ENCODE data around the gene PTPRE.
A peak's percentile ranks its signal among the peaks of the same experiment; 100 is the strongest.

PTPRE gene

GRCh38 chr10:128027306-128027705 lies 120.4 kb downstream of the PTPRE start:
- TF ChIP-seq TAF1 (IDR thresholded peaks at IDR 0.05; ENCODE audit: low read depth, low read length): no peak
- TF ChIP-seq PAX5 (IDR thresholded peaks at IDR 0.05; ENCODE audit: insufficient read depth, low read length, severe bottlenecking): no peak
- TF ChIP-seq POLR2A (IDR thresholded peaks at IDR 0.05; ENCODE audit: low read depth, low read length): no peak
- no peak for TF ChIP-seq SPI1 (IDR thresholded peaks at IDR 0.05; ENCODE audit: low read depth, low read length)
- no peak for TF ChIP-seq POU2F2 (IDR thresholded peaks at IDR 0.05; ENCODE audit: low read depth, low read length)
- no peak for TF ChIP-seq POLR2AphosphoS5 (IDR thresholded peaks at IDR 0.05; ENCODE audit: low read depth, low read length)
- no peak for FAIRE-seq
- DNase-seq (ENCODE audit: insufficient read length, low spot score): no peak

DNA sequence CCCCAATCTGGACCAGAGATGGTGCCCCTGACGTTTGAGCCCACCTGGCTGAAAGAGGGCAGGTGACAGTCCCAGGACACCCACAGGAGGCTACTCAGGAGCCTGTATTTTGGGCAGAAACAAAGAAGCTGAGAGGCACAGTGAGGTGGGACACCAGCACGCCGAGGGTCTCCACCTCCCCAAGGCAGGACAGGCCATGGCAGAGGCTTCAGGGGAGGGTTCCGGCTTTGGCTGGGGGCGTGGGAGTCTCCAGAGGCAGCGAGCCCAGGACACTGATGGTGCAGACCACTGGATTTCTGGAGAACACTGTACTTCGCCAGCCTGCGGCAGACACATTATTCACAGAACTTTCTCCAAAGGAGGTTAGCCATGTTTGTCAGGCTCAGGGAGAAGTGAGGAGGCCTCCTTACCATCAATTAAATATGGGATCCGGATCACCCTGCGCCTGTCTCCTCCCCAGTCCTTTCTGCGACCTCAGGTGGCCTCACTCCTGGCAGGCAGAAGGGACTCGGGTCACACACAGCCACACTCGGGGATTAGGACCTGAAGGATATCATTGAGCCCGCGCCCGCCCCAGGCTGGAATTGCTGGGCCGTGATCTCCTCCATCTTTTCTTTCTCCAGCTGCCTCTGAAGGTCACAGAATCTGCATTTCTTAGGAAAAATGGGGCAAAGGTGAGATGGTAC lies 121.1 kb downstream of the PTPRE start:
- TF ChIP-seq POLR2AphosphoS5 (IDR thresholded peaks at IDR 0.05; ENCODE audit: low read depth, low read length) (no peak), POU2F2 (IDR thresholded peaks at IDR 0.05; ENCODE audit: low read depth, low read length) (no peak), POLR2A (IDR thresholded peaks at IDR 0.05; ENCODE audit: low read depth, low read length) (no peak), TAF1 (IDR thresholded peaks at IDR 0.05; ENCODE audit: low read depth, low read length) (no peak), PAX5 (IDR thresholded peaks at IDR 0.05; ENCODE audit: insufficient read depth, low read length, severe bottlenecking) (no peak), SPI1 (IDR thresholded peaks at IDR 0.05; ENCODE audit: low read depth, low read length) (no peak)
- no peak for FAIRE-seq
- no peak for DNase-seq (ENCODE audit: insufficient read length, low spot score)

DNA sequence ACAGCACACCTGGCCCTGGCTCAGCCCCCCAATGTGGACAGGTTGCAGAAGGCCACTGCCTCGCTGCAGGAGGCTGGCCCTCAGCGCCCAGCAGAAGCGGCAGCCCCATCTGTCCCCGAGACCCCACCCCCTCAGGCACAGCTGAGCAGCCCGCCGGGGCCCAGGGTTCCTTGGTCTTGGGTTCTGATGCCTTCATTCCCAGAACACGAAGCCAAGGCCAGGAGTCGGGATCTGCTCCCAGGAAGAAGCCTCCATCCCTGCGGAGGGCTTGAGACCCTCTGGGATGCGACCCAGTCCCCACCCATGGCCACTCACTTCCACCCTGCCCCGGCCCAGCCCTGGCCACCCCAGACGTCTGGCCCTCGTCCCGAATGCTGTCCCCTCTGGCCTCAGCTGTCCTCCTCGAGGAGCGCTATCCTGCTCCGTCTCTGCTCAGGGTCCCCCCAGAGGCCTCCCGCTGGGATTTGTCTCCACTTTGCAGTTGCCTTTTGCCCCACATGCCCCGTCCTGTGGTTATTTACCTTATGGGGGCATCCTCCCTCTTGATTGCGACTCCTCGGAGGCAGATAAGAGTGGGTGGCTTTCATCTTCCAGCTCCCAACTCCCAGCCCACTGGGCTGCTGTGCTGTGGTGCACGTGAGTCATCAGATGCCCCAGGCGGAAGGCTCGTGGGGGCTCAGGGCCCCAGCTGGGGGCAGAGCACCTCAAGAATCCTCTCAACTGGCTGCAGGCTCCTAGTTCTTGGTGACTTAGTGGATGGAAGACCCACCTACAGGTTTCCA lies 121.8 kb downstream of the PTPRE start:
- DNase-seq (ENCODE audit: insufficient read length, low spot score) (no peak), FAIRE-seq (no peak)
- TF ChIP-seq POLR2AphosphoS5 (IDR thresholded peaks at IDR 0.05; ENCODE audit: low read depth, low read length) (no peak), TAF1 (IDR thresholded peaks at IDR 0.05; ENCODE audit: low read depth, low read length) (no peak), SPI1 (IDR thresholded peaks at IDR 0.05; ENCODE audit: low read depth, low read length) (no peak), PAX5 (IDR thresholded peaks at IDR 0.05; ENCODE audit: insufficient read depth, low read length, severe bottlenecking) (no peak), POU2F2 (IDR thresholded peaks at IDR 0.05; ENCODE audit: low read depth, low read length) (no peak), POLR2A (IDR thresholded peaks at IDR 0.05; ENCODE audit: low read depth, low read length) (no peak)

GRCh38 chr10:128029290-128029651 lies 122.4 kb downstream of the PTPRE start:
- FAIRE-seq: no peak
- no peak for DNase-seq (ENCODE audit: insufficient read length, low spot score)
- TF ChIP-seq POLR2A (IDR thresholded peaks at IDR 0.05; ENCODE audit: low read depth, low read length) (no peak), PAX5 (IDR thresholded peaks at IDR 0.05; ENCODE audit: insufficient read depth, low read length, severe bottlenecking) (no peak), POU2F2 (IDR thresholded peaks at IDR 0.05; ENCODE audit: low read depth, low read length) (no peak), POLR2AphosphoS5 (IDR thresholded peaks at IDR 0.05; ENCODE audit: low read depth, low read length) (no peak), SPI1 (IDR thresholded peaks at IDR 0.05; ENCODE audit: low read depth, low read length) (no peak), TAF1 (IDR thresholded peaks at IDR 0.05; ENCODE audit: low read depth, low read length) (no peak)

DNA sequence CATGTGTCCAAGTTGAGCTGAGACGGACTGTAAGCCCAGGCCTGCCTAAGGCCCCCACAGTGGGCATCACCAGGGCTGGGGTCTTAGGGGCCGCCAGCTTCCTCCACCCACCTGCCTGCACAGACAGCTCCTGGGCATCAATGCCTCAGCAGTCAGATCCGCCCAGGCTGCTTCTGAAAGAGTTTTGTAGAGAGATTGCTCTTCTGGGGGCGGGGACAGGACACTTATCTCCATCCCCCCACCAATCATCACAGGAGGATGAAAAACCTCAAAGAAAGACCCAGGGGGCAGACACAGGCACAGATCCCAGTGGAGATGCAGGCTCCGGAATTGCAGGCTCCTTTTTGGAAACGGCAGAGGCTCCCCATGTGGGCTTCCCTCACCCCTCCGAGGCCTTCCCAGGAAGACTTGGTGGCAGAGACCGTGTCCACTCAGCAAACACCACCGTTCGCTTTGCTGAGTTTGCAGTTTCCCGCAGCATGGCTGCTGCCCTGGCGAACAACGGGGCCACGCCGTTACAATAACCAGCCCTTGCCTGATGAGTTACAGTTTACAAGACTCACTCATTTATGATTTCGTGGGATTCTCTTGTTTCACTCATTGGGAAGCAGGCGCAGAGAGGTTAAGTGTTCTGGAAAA lies 122.9 kb downstream of the PTPRE start:
- DNase-seq (ENCODE audit: insufficient read length, low spot score) (no peak), FAIRE-seq (no peak)
- TF ChIP-seq TAF1 (IDR thresholded peaks at IDR 0.05; ENCODE audit: low read depth, low read length) (no peak), POLR2A (IDR thresholded peaks at IDR 0.05; ENCODE audit: low read depth, low read length) (no peak)

- TF ChIP-seq SPI1 (IDR thresholded peaks at IDR 0.05; ENCODE audit: low read depth, low read length): no peak
- FAIRE-seq (no peak), DNase-seq (ENCODE audit: insufficient read length, low spot score) (no peak)
Measured at GRCh38 chr10:128030498-128031072, 123.7 kb downstream of the PTPRE start.

DNA sequence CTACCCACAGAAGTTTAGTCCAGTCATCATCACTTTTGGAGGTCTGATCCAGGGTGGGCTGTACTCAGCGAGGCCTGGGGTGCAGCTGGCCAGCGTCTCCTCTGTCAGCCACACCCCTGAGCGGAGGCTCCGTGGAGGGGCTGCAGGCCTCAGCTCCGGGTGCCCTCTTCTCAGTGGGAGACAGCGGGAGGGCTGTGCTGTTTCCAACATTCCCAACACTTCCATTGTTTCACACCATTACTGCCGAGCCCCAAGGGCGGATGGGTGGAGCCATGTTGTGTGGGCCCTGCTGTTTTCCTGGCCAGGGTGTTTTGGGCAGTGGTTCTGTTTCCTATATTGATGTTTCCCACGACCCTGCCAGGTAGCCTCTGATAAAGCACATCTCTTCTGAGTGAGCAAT lies 124.3 kb downstream of the PTPRE start:
- TF ChIP-seq TAF1 (IDR thresholded peaks at IDR 0.05; ENCODE audit: low read depth, low read length): no peak
- TF ChIP-seq SPI1 (IDR thresholded peaks at IDR 0.05; ENCODE audit: low read depth, low read length): no peak
- TF ChIP-seq POLR2A (IDR thresholded peaks at IDR 0.05; ENCODE audit: low read depth, low read length): no peak
- no peak for TF ChIP-seq POU2F2 (IDR thresholded peaks at IDR 0.05; ENCODE audit: low read depth, low read length)
- TF ChIP-seq POLR2AphosphoS5 (IDR thresholded peaks at IDR 0.05; ENCODE audit: low read depth, low read length): no peak
- no peak for TF ChIP-seq PAX5 (IDR thresholded peaks at IDR 0.05; ENCODE audit: insufficient read depth, low read length, severe bottlenecking)
- no peak for FAIRE-seq

DNA sequence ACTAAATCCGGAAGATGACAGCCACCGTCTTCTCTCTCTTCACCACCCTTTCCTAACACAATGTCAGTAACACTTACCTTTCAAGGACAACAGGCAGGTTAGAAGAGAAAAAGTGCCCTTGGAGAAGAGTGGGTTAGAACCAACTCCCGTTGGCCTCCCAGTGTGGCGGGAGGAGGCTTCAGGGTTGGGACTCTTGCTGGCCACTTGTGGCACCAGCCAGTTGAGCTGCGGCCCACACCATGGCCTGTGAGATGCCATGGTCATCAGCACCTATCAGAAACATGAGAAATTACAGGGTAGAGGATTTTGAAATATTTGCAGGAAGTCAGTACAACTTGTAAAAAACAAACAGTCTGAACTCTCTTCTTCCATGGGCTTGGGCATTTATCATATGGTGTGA lies 125.6 kb downstream of the PTPRE start:
- FAIRE-seq: no peak
- TF ChIP-seq POLR2A (IDR thresholded peaks at IDR 0.05; ENCODE audit: low read depth, low read length) (no peak), SPI1 (IDR thresholded peaks at IDR 0.05; ENCODE audit: low read depth, low read length) (no peak), TAF1 (IDR thresholded peaks at IDR 0.05; ENCODE audit: low read depth, low read length) (no peak)
- no peak for DNase-seq (ENCODE audit: insufficient read length, low spot score)

More for the DNA sequence above, 124.3 kb downstream of the PTPRE start:
- DNase-seq (ENCODE audit: insufficient read length, low spot score): no peak

DNA sequence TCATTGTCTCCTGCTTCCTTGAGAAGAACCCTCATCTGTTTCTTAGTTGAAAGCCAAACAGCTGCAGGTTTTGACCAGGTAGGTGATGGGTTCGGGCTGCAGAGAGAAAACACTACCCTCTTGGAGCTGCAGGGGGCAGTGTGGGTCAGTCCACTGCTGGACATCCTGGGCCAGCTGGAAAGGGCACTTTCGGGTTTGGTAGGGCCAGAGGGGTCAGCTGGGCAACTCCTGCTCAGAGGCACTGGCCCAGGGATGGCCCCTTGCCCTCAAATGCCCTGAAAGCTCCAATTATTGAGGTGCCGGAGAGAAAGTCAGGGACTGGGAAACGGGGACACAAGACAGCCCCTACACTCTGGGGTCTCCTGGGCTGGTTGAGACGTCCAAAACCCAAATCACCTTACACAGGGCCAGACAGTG lies 128.7 kb downstream of the PTPRE start:
- peak; percentile 35 for FAIRE-seq
- no peak for TF ChIP-seq SPI1 (IDR thresholded peaks at IDR 0.05; ENCODE audit: low read depth, low read length)
- peak; percentile 54 for DNase-seq (ENCODE audit: insufficient read length, low spot score)
